CMK (cell line): Measurements from ENCODE around the gene MOAP1.
"Not testable (repeated sequence)": the region's sequence is repeated elsewhere in the genome, so short reads cannot be mapped to it uniquely, and the experiment has no call there.

Experiments
- DNase-seq: peaks from one replicate; pipeline ENCODE4 v3.0.0-alpha.2; 2010; ENCODE audit warnings: low read depth

MOAP1 gene

DNA sequence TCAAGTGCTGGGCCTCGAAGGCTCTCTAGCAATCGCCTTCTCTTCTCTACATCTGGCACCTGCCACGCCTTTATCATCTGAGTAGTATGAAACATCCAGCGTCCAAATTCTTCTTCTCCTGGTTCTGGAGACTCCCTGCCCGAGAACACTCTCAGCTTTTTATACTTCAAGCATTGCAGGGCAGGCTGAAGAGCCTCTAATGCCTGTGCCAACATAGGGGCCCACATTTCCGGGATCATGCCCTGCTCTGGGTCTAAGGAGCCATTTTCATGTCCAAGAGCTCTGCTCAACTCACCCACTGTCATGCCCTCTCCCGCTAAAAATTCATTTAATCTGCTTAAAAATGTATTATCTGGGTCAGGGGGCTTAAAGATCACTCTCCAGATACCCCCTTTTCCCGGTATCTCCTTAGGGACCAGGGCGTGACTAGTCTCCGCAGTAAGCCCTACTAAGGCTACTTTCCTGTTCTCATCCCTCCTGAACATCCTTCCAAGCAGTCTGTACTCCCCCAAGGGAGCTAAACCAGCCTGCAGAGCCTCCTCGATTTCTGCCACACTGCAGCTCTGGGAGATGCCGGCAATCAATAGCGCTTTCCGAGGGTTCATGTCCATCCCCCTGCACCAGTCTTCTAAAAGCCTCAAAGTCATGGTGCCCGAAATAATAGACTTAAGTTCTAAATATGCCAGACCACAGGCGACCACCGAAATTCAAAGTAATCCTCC is 940 bp downstream of the MOAP1 start:
- DNase-seq: no peak

DNA sequence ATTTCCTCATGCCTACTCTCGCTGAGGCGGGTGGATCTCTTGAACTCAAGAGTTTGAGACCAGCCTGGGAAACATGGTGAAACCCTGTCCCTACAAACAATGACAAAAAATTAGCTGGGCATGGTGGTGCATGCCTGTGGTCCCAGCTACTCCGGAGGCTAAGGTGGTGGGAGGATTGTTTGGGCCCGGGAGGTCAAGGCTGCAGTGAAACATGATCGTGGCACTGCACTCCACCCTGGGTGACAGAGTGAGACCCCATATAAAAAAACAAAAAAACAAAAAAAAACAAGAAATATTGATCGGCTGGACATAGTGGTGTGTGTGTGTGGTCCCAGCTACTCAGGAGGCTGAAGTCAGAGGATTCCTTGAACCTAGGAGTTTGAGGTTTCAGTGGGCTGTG is 9.2 kb downstream of the MOAP1 start:
- no peak for DNase-seq

DNA sequence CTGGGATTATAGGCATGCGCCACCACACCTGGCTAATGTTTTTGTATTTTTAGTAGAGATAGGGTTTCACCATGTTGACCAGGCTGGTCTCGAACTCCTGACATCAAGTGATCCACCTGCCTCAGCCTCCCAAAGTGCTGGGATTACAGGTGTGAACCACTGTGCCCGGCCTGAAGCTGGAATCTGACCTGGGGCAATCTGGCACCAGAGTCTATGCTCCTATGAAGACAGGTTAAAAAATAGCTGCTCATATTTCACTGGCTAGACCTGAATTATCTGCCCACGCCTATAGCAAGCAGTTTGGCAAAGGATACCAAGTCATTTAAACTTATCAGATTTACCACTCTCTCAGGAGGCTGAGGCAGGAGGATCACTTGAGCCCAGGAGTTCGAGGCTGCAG is 10.0 kb downstream of the MOAP1 start:
- not testable (repeated sequence) for DNase-seq

DNA sequence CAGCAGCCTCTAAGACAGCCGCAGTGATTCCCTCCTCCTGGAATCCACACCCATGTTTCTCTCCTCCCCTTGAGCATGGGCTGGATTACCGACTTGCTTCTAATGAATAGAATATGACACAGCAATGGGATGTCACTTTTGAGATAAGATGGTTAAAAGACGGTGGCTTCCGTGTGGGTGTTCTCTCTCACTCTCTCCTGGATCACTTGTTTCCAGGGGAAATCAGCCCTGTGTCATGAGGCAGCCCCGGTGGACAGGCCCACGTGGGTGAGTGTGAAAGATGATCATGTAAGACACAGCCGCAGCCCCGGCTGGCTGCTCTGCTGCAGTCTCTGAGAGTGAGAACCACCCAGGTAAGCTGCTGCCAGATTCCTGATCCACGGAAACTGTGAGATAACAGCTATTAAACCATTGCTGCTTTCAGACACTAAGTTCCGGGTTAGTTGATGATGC is 10.7 kb downstream of the MOAP1 start:
- no peak for DNase-seq

DNA sequence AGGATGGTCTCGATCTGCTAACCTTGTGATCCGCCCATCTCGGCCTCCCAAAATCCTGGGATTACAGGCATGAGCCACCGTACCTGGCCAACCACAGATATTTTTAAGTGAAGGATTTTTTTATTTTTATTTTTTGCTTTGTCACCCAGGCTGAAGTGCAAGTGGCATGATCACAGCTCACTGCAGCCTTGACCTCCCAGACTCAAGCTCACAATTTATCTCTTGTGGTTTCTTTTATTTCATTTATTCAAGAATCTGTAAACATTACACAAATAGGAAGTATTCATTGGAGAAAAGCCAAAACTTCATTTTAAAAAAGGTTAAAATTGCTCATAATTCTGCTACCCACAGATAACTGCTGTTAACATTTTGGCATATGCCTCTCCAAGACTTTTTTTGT is 13.3 kb downstream of the MOAP1 start:
- no peak for DNase-seq

DNA sequence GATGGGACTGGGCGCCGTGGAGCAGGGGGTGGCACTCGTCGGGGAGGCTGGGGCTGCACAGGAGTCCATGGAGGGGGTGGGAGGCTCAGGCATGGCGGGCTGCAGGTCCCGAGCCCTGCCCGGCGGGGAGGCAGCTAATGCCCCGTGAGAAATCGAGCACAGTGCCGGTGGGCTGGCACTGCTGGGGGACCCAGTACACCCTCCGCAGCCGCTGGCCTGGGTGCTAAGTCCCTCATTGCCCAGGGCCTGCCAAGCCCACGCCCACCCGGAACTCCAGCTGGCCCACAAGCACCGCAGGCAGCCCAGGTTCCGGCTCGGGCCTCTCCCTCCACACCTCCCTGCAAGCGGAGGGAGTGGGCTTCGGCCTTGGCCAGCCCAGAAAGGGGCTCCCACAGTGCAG is 14.6 kb downstream of the MOAP1 start:
- not testable (repeated sequence) for DNase-seq

DNA sequence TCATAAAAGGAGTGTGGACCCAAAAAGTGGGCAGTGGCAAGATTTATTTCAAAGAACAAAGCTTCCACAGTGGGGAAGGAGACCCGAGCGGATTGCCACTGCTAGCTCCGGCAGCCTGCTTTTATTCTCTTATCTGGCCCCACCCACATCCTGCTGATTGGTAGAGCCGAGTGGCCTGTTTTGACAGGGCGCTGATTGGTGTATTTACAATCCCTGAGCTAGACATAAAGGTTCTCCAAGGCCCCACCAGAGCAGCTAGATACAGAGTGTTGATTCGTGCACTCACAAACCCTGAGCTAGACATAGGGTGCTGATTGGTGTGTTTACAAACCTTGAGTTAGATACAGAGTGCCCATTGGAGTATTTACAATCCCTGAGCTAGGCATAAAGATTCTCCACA is 15.1 kb downstream of the MOAP1 start:
- DNase-seq: not testable (repeated sequence)

DNA sequence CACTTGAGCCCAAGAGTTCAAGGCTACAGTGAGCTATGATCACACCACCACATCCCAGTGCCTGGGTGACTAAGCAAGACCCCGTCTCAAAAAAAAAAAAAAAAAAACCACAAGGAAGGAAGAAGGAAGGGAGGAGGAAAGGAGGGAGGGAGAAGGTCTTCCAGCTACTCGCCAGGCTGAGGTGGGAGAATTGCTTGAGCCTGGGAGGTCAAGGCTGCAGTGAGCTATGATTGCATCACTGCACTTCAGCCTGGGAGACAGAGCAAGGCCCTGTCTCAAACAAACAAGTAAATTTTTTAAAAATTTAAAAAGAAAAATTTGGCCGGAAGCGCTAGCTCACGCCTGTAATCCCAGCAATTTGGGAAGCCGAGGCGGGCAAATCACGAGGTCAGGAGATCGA is 16.1 kb downstream of the MOAP1 start:
- DNase-seq: not testable (repeated sequence)

DNA sequence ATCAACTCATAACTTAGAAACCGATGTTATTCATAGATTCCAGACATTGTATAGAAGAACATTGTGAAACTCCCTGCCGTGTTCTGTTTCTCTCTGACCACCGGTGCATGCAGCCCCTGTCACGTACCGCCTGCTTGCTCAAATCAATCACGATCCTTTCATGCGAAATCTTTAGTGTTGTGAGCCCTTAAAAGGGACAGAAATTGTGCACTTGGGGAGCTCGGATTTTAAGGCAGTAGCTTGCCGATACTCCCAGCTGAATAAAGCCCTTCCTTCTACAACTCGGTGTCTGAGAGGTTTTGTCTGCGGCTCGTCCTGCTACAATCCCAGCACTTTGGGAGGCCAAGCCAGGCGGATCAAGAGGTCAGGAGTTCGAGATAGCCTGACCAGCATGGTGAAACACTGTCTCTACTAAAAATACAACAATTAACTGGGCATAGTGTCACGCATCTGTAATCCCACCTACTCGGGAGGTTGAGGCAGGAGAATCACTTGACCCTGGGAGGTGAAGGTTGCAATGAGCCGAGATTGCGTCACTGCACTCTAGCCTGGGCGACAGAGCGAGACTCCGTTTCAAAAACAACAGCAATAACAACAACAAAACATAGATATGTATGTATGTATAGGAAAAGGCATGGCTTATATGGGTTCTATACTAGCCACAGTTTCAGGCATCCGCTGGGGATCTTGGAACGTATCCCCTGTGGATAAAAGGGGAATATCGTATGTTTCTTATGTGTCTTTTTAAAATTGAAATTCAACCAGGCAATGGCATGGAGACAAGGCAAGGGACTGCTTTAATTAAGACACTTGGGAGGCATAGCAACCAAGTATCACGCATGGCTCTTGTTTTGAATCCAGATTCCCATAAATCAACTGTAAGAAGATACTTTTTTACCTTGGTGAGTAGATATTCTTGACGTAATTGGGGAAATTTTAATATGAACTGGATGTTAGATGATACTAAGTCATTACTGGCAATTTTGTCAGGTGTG is 19.1 kb downstream of the MOAP1 start:
- DNase-seq: not testable (repeated sequence)

DNA sequence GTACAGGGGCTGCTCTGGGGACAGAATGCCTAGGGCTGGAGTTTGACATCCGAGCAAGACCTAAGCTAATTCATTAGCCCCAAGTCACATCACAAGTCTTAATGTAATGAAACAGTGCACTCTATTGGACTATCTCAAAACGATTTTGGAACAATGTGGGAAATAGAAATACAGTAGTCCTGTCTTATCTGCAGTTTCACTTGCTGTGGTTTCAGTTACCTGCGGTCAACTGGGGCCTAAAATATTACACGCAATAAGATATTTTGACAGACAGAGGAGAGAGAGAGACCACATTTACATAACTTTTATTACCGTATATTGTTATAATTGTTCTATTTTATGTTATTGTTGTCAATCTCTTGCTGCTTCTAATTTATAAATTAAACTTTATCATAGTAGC is 21.1 kb downstream of the MOAP1 start:
- DNase-seq: no peak

DNA sequence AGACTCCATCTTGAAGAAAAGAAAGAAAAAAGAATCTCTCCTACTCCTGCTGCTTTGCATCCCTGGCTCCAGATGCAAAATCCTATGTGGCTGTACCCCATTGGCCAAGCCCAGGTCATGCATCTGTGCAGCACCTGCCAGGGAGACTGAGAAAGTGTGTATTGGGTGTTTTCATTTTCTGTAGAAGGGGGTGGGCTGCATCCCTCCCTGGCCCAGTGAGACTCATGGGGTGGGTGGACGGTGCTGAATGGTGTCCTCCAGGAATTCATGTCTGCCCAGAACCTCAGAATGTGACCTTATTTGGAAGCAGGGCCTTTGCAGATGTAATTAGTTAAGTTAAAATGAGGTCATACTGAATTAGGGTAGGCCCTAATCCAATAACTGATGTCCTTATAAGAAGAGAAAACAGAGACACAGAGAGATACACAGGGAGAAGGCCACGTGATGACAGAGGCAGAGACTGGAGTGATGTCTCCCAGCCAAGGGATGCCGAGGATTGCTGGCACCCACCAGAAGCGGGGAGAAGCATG is 23.2 kb downstream of the MOAP1 start:
- DNase-seq: no peak

DNA sequence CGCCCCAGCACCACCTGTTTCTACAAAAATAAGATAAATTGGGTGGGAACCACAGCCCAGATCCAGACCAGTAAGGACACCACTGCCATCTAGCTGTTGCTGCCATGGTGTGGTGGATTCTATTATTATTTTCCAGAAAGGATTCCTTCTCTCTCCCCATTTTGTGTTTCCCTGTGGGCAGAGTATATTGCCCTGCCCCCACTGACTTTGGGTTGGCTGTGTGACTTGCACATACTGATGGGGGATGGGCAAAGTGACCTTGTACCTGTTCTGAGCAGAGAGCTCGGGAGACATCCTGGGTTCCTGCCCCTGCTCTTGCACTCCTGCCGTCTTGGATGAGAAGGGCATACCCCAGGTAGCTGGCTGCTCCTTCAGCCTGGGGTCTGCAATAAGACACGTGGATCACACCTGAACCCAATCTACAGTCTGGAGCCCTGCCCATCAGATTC is 24.3 kb downstream of the MOAP1 start:
- DNase-seq: peak; percentile 12

DNA sequence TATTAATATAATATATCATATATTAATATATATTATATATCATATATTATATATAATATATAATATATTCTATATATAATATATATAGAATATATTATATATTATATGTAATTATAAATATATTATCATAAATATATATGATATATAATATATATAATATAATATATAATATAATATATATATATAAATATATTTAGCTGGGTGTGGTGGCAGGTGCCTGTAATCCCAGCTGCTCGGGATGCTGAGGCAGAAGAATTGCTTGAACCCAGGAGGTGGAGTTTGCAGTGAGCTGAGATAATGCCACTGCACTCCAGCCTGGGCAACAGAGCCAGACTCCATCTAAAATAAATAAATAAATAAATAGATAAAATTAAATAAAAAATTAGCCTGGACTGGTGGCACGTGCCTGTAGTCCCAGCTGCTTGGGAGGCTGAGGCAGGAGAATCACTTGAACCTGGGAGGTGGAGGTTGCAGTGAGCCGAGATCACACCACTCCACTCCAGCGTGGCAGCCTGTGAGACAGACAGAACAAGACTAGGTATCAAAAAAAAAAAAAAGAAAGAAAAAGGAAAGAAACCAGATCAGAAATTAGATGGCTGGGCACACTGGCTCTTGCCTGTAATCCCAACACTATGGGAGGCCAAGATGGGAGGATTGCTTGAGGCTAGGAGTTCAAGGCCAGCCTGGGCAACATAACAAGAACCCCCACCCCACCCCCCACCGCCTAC is 24.9 kb downstream of the MOAP1 start:
- DNase-seq: not testable (repeated sequence)

DNA sequence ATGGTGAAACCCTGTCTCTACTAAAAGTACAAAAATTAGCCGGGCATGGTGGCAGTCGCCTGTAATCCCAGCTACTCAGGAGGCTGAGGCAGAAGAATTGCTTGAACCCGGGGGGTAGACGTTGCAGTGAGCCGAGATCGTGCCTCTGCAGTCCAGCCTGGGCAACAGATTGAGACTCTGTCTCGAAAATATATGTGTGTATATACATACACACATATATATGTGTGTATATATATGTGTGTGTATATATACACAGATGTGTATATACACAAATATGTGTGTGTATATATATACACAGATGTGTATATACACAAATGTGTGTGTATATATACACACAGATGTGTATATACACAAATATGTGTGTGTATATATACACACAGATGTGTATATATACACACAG is 26.3 kb downstream of the MOAP1 start:
- not testable (repeated sequence) for DNase-seq

DNA sequence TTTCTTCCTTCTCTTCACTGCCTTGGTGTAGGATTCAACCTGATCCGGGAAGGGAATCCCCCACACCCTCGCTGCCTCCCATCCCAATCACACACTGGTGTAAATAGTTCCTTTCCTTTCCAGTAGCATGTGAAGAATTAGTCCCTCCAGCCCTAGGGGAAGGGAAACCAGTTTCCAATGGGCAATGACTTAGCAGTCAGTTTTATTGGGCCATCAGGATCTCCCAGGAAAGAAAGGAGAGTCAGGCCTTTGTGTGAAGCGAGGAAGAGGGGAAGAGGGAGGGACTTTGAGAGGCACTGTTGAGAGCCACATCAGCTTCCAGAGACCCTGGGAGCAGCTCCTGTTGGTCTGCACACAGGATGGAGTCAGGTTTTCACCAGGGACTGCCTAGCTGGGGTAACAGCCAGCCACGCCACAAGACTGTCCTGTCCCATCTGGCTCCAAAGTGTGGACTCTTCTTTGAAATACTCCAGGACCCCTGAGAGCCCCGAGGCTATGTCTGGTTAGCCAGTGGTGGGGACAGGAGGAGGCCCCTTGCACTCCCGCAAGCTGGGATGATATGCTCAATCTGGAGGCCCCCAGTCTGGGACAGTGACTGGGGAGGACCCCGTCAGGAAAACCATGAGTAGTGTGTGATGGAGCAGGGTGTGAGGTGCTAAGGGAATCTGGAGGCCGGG is 27.9 kb downstream of the MOAP1 start:
- no peak for DNase-seq

DNA sequence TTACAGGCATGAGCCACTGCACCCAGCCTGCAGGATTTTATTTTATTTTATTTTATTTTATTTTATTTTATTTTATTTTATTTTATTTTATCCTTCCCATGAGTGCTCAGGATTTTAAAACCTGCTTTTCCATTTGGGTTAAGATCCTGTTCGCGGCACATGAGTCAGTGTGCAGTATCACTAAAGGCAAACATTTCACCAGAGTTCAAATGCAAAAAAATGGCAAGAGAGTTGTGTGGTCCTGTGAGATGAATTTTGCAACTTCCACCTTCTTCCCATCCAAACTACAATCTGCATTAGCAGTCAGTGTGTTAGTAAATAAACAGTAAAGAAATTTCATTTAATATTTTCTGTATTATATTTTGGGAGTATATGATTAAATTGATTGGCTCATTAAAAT is 29.0 kb downstream of the MOAP1 start:
- DNase-seq: no peak

DNA sequence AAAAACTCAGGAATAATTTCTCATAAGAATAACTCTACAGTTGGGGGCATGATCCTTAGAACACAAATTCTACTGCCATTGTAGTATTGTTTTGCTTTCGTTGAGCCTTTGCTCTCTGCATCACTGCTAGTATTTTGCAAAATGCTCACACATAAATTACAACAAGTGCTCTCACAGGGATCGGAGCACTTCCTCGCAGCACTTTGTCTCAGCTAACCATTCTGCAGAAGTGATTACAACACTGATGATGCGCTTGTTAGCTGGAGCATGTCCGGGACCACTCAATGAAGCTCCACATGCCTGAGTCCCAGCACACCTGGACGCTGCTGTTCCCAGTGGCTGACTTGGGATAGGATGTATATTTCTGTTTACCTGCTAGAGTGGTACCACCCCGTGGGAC is 31.6 kb downstream of the MOAP1 start:
- no peak for DNase-seq

DNA sequence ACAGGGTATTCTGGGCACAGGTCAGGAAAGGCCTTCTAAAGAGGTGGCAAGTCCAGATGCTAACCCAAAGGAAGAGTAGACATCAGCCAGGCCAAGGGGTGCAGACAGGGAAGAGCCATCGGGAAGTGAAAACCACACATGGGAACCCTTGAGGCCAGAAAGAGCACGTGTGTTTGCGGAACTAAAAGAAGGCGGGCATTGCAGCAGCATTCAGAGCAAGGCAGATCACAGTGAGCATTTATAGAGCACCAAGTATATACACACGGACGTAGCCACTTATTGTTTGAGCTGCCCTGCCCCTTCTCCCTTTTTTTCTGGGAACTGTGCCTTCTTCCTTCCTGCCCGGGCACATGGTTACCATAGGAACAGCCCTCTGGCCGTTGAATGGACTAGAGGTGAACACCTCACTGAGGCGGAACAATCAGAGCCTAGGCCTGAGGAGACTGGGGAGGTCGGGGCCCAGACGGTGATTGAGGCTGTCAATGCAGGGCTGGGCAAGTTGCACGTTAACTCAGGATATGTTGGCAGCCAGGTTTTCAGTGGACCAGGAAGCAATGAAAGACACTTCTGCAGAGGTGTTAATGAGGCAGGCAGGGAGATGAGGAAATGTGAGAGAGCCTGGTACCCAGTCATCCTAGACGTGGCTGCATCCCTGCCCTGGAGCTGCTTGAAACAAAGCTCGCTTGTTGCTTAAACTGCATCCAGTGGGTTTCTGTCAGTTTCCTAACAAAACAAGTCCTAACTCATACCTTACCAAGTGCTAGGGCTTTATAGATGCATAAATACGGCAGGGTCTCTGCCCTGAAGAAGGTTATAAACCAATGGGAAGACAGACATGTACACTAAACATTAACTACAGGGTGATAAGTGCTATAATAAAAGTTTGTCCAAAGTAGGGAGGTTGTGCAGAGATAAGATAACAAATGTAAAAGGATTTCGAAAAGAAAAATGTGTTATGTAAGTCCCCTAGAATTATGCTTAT is 34.2 kb downstream of the MOAP1 start:
- DNase-seq: no peak

DNA sequence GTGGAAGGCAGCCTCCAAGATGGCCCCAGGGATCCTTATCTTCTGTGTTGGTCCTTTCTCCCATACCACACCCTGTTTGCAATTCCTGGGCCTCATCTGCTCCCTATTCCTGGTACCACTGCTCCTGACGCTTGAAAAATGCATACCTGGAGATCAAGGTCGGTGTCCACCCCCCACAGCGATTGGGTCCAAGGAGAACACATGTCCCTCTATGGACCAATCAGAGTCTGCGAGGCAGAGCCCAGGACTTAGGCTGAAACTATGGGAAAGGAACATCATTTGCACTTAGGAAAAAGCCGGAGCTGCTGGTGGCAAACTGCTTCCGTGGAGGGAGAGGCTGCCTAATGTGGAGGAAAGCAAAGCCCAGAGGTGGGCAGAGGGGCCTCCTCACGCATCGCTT is 35.7 kb downstream of the MOAP1 start:
- DNase-seq: no peak

DNA sequence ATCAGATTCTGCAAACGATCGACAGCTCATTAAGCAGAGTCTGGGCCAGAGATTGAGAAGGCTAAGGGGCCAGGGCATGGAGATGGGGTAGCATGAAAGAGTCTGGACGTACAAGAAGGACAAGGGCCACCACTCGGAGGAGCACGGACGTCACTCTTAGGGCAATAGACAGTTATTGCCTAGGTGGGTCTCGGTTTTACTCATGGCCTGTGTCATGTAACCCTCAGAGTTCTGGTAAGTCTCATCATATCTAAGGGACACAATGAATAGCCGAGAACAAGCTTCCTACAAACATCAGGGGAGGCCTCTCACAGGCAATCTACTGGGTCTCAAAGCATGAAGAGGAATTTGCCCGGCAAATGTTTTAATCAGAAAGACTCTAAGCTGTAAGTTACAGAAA is 38.6 kb downstream of the MOAP1 start:
- no peak for DNase-seq
